Endothelial cell of umbilical vein (primary cell): ENCODE measurements around the gene ASPHD2.

Experiments
- POLR2A ChIP-seq: IDR thresholded peaks from 2 replicates; pipeline ENCODE4 v1.6.1; 2012; ENCODE audit warnings: low read depth, mild to moderate bottlenecking, control low read depth, low read length
- TF ChIP-seq, protein P1 (sequence below), 2 donors: IDR thresholded peaks; 1 replicate in 1 of 2; 2 replicates in 1 of 2; pipeline ENCODE4 v1.5.1; 2011; ENCODE audit warnings: low read length in 2 of 2, mild to moderate bottlenecking in 2 of 2, moderate library complexity in 2 of 2, control low read depth in 1 of 2, inconsistent platforms in 1 of 2, low read depth in 1 of 2; ENCODE audit not compliant: insufficient read depth in 1 of 2; ENCODE audit errors: extremely low read depth in 1 of 2

DNA sequence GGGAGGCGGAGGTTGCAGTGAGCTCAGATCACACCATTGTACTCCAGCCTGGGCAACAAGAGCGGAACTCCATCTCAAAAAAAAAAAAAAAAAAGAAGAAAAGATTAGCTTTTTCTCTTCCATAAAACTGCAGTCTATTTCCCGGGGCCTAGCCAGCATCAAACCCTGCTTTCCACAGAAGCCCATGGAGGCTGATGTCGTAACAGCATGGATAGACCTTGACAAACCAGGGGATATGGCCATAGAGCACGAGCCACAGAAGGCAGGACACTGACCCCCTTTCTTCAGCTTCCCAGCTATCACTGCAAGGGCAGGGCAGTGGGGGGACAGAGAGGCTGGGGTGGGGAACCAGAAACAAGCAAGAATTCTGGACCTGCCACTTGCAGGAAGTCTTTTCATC is 33.0 kb downstream of the ASPHD2 start:
- TF ChIP-seq, protein P1, sequence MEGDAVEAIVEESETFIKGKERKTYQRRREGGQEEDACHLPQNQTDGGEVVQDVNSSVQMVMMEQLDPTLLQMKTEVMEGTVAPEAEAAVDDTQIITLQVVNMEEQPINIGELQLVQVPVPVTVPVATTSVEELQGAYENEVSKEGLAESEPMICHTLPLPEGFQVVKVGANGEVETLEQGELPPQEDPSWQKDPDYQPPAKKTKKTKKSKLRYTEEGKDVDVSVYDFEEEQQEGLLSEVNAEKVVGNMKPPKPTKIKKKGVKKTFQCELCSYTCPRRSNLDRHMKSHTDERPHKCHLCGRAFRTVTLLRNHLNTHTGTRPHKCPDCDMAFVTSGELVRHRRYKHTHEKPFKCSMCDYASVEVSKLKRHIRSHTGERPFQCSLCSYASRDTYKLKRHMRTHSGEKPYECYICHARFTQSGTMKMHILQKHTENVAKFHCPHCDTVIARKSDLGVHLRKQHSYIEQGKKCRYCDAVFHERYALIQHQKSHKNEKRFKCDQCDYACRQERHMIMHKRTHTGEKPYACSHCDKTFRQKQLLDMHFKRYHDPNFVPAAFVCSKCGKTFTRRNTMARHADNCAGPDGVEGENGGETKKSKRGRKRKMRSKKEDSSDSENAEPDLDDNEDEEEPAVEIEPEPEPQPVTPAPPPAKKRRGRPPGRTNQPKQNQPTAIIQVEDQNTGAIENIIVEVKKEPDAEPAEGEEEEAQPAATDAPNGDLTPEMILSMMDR (IDR thresholded peaks at IDR 0.05; ENCODE audit: extremely low read depth in 1 of 2, insufficient read depth in 1 of 2, low read depth in 1 of 2, low read length in 2 of 2) = no peak
- TF ChIP-seq POLR2A = no peak
